HFFc6 (cell line): ENCODE results near the gene EEIG1. TPM values are rescaled to one million over a fixed set of nuclear protein-coding genes. Genes with fewer than 3 reads are reported as not detected.

Source experiments
- DNase-seq: peaks from one replicate; pipeline ENCODE4 v3.0.0-alpha.2; 2018
- H3K27ac Mint-ChIP-seq: 2 replicates; pipeline ENCODE4 v1.8.0; 2020; ENCODE audit warnings: mild to moderate bottlenecking, mixed read lengths
- H3K27me3 Mint-ChIP-seq: 2 replicates; pipeline ENCODE4 v1.8.0; 2021; ENCODE audit warnings: mild to moderate bottlenecking, moderate library complexity, mixed read lengths; ENCODE audit not compliant: insufficient read depth
- H3K36me3 Mint-ChIP-seq: 2 replicates; pipeline ENCODE4 v1.8.0; 2021; ENCODE audit warnings: low read depth, mixed read lengths
- H3K4me1 Mint-ChIP-seq: 2 replicates; pipeline ENCODE4 v1.8.0; 2020; ENCODE audit warnings: low read depth, mixed read lengths
- H3K4me3 Mint-ChIP-seq: 2 replicates; pipeline ENCODE4 v1.8.0; 2020; ENCODE audit warnings: mild to moderate bottlenecking, moderate library complexity, mixed read lengths
- H3K9me3 Mint-ChIP-seq: 2 replicates; pipeline ENCODE4 v1.8.0; 2020; ENCODE audit warnings: mild to moderate bottlenecking, mixed read lengths
- total RNA-seq, 6 experiments: library from RNA; stranded (reverse); fragmentation: NEBNext Ultra II Directional; extraction: Animal tissue kit (Norgen Biotek cat#: 25700); gene quantifications; 2 replicates in 1 of 6; 3 replicates in 5 of 6; pipeline ENCODE4 v1.2.3, GENCODE V29; 2021
- TF ChIP-seq, protein P1 (sequence below): fragments of 200-600 bp; sonication (generic); IDR thresholded peaks from 2 replicates; pipeline ENCODE4 v1.5.0; 2021; ENCODE audit warnings: antibody characterized with exemption, mild to moderate bottlenecking

Gene EEIG1
- total RNA-seq, 6 experiments from 2014 or later = 26.7 to 35.4 (median 29.3) TPM

DNA sequence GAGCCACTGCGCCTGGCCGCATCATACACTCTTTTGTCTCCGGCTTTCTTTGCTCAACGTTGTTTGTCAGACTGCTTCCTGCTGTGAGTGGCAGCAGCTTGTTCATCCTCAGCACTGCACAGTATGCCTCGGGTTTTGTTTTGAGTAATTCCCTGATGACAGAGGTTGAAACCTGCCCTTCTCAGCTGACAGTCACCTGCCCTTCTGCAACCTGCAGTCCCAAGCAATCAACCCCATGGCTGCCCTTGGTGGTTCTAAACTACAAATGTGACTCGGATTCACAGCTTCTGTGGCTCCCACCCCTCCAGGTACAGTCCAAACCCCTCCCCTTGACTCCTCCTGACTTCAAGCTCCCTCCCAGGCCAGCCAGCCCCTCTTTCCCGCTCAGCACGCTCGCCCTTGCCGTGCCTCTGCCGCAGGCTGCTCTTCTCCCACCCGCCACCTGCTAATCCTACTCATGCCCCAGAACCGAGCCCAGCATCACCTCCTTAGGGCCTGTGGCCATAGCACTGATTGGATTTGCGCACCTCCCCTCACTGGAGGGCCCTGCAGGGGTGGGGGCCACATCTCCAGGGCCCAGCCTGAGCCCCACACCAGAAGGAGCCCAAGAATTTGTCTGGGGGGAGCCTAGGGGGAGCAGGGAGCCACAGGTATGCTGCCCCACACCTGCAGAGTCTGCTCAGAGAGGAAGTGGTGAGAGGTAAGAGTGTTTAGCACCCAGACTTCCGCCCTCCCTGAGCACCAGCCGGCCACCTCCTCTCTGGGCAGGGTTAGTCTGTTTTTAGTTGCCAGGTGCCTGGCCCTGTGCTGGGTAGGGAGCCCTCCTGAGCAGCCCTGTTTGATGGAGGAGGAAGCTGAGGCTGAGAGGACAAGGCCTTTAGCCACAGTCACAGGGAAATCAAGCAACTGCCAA is 10.1 kb downstream of the EEIG1 start:
- Mint-ChIP-seq H3K9me3 (no peaks in the 10 kb centered on the region), H3K4me1 (peaks cover 84% of the 10 kb centered on the region)

DNA sequence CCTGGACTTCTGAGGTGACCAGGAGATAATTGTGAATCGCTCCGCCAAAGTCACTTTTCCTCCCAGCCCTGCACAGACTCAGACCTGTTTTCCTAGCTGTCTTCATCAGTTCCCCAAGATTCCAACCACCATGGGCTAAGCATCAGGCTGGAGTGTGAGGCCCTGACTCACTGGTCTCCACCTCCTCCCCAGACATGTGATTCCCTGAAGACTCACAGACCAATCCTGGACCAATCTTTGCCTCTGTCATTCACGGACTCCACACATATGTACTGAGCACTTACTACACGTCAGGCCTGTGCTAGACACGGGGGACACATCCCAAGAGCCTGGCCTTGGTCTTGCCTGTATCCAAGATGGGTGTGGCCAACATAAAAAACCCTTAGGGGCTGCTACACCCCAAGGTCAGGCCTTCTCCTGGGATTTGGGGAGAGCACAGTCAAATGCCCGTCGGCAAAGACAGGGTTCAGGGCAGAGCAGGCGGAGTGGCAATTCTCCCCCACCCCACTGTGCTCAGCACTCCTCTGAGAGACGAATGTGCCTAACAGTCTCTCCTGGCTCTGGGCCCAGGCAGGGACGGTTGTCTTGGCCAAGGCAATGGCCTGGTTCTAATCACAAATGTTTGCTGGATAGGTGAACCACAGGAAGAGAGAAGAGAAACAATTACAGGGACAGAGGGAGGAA is 11.9 kb downstream of the EEIG1 start:
- peak overlapping the region; percentile 97 for H3K27ac Mint-ChIP-seq
- DNase-seq = peak; percentile 94
- TF ChIP-seq, protein P1, sequence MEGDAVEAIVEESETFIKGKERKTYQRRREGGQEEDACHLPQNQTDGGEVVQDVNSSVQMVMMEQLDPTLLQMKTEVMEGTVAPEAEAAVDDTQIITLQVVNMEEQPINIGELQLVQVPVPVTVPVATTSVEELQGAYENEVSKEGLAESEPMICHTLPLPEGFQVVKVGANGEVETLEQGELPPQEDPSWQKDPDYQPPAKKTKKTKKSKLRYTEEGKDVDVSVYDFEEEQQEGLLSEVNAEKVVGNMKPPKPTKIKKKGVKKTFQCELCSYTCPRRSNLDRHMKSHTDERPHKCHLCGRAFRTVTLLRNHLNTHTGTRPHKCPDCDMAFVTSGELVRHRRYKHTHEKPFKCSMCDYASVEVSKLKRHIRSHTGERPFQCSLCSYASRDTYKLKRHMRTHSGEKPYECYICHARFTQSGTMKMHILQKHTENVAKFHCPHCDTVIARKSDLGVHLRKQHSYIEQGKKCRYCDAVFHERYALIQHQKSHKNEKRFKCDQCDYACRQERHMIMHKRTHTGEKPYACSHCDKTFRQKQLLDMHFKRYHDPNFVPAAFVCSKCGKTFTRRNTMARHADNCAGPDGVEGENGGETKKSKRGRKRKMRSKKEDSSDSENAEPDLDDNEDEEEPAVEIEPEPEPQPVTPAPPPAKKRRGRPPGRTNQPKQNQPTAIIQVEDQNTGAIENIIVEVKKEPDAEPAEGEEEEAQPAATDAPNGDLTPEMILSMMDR = no peak
- peaks cover 76% of the 10 kb centered on the region for H3K4me1 Mint-ChIP-seq
- H3K27me3 Mint-ChIP-seq = peaks cover 3% of the 10 kb centered on the region
- H3K36me3 Mint-ChIP-seq = no peaks in the 10 kb centered on the region
- no peaks in the 10 kb centered on the region for H3K9me3 Mint-ChIP-seq
- peak overlapping the region; percentile 75 for H3K4me3 Mint-ChIP-seq

More for the DNA sequence above, 10.1 kb downstream of the EEIG1 start:
- H3K4me3 Mint-ChIP-seq = no peak overlapping the region
- DNase-seq = no peak
- H3K36me3 Mint-ChIP-seq = no peaks in the 10 kb centered on the region
- H3K27ac Mint-ChIP-seq = peak overlapping the region; percentile 97; the same call in 1 of the 2 replicates
- TF ChIP-seq, protein P1 = no peak
- peaks cover 3% of the 10 kb centered on the region for H3K27me3 Mint-ChIP-seq

DNA sequence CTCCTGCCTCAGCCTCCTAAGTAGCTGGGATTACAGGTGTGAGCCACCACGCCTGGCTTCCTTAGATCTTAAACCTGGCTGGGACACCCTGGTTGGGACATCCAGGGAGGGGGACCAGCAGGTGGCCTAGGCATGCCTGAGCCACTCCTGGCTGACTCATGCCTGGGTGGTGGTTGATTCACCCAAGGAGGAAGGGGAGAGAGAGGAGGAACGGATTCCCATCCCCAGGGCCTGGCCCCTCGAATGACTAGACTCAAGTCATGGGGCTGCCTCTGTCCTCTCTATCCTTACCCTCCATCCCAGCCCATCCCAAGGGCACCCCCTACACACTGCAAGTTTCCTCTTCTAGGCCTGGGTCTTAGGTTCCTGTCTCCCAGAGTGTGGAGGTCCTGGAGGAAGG is 12.7 kb downstream of the EEIG1 start:
- Mint-ChIP-seq H3K27me3 (peaks cover 3% of the 10 kb centered on the region), H3K4me1 (peaks cover 82% of the 10 kb centered on the region), H3K9me3 (no peaks in the 10 kb centered on the region), H3K4me3 (peak overlapping the region; percentile 75; the same call in 1 of the 2 replicates), H3K36me3 (no peaks in the 10 kb centered on the region), H3K27ac (peak overlapping the region; percentile 97)
- DNase-seq = peak; percentile 54
- TF ChIP-seq, protein P1 = peak; percentile 36

DNA sequence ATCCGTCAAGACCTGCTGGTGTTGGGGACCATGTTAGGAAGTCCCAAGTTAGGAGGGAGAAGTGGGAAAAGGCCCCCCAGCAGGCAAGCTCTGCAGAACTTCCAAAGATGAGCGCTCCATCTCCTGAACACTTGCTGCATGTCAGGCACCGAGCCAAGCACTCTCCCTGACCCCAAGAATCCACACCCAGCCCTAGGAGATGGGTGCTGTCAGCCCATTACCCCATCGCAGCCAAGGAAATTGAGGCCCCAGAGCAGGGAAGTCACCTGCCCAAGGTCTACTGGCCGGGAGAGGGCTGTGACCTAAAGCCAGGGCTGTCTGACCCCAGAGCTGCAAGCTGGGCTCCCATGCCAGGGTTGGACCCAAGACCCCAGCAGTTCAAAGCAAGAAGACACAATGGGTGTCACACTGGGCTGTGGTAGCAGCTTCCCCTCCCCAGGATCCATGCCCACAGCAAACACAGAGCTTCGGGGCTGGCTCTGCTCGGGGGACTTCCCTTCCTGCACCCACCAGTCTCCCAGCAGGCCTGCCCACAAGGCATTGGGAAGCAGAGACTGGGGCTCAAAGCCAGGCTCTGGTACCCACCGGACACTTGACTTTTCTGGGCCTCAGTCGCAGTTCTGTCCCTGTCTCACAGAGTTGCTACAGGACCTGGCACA is 13.5 kb downstream of the EEIG1 start:
- H3K4me3 Mint-ChIP-seq = no peak overlapping the region
- TF ChIP-seq, protein P1 = no peak
- DNase-seq = no peak
- no peaks in the 10 kb centered on the region for H3K36me3 Mint-ChIP-seq
- H3K27me3 Mint-ChIP-seq = peaks cover 3% of the 10 kb centered on the region
- H3K9me3 Mint-ChIP-seq = no peaks in the 10 kb centered on the region
- H3K4me1 Mint-ChIP-seq = peaks cover 86% of the 10 kb centered on the region
- H3K27ac Mint-ChIP-seq = peak overlapping the region; percentile 97

DNA sequence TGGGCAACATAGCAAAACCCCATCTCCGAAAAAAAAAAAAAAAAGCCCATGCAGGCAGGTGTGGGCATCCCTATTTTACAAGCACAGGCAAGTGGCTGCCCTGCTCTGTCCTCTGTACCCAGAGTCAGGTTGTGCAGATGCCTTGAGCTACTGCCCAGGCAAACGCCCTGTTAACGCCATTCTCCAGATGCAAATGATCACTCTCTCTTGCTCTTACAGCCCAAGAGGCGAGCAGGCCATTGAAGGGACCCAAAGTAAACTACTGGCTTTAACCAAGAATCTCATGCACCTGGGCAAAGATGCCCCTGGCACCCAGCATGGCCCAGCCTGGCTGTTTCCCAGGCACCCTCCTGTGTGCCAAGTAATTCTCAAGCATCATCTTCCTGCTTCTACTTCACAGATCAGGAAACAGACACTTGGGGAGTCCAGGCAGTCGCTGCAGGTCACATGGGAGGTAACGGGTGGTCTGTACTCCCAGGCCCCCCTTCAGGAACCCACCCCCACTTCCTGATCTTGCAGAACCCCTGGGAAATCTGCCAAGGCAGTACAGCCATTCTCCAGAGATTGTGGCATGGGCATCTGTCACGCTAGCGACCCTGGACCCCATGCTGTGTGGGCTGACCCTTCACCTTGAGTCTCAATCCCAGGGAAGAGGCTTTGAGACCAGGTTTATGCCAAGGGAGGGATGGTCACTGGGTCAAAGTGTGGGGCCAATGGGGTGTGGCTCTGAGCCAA is 14.2 kb downstream of the EEIG1 start:
- Mint-ChIP-seq H3K4me3 (no peak overlapping the region), H3K27ac (peak overlapping the region; percentile 88), H3K27me3 (peaks cover 3% of the 10 kb centered on the region), H3K36me3 (no peaks in the 10 kb centered on the region), H3K9me3 (no peaks in the 10 kb centered on the region), H3K4me1 (peaks cover 82% of the 10 kb centered on the region)
- no peak for DNase-seq
- TF ChIP-seq, protein P1 = no peak
